Osteoblast (primary cell): ENCODE data around the gene ADAM12. TPM values are rescaled to one million over a fixed set of nuclear protein-coding genes. Genes with fewer than 3 reads are reported as not detected.

Experiments used
- DNase-seq: peaks from one replicate; pipeline ENCODE4 v3.0.0; 2011; ENCODE audit warnings: low spot score, mixed read lengths; ENCODE audit not compliant: insufficient read length; ENCODE audit errors: missing footprints
- H2AFZ ChIP-seq: 2 replicates; pipeline ENCODE4 v1.6.0; 2011; ENCODE audit warnings: mild to moderate bottlenecking, low read length
- H3K27ac ChIP-seq: 2 replicates; pipeline ENCODE4 v1.5.1; 2011; ENCODE audit warnings: mild to moderate bottlenecking, low read depth, low read length, moderate library complexity
- H3K27me3 ChIP-seq: 2 replicates; pipeline ENCODE4 v1.6.0; 2012; ENCODE audit warnings: mild to moderate bottlenecking, control low read depth, inconsistent platforms, low read length, moderate library complexity; ENCODE audit not compliant: insufficient read depth
- H3K36me3 ChIP-seq: 2 replicates; pipeline ENCODE4 v1.5.1; 2011; ENCODE audit warnings: mild to moderate bottlenecking, low read length, control low read depth, moderate library complexity; ENCODE audit not compliant: insufficient read depth
- H3K4me1 ChIP-seq: 2 replicates; pipeline ENCODE4 v1.5.1; 2011; ENCODE audit warnings: mild to moderate bottlenecking, low read length, control low read depth, moderate library complexity; ENCODE audit not compliant: insufficient read depth
- H3K4me2 ChIP-seq: 2 replicates; pipeline ENCODE4 v1.6.0; 2011; ENCODE audit warnings: mild to moderate bottlenecking, low read length; ENCODE audit not compliant: insufficient read depth
- H3K4me3 ChIP-seq: fragments of 200-600 bp; sonication (generic); 3 replicates; pipeline ENCODE4 v1.5.1; 2012; ENCODE audit warnings: mild to moderate bottlenecking, low read length, inconsistent platforms; ENCODE audit not compliant: insufficient read depth
- H3K79me2 ChIP-seq: 2 replicates; pipeline ENCODE4 v1.6.0; 2012; ENCODE audit warnings: mild to moderate bottlenecking, low read length, control low read depth, inconsistent platforms; ENCODE audit not compliant: insufficient read depth
- H3K9me3 ChIP-seq: 2 replicates; pipeline ENCODE4 v1.5.1; 2011; ENCODE audit warnings: low read depth, low read length, control low read depth
- H4K20me1 ChIP-seq: 2 replicates; pipeline ENCODE4 v1.6.0; 2012; ENCODE audit warnings: mild to moderate bottlenecking, low read length, control low read depth; ENCODE audit not compliant: insufficient read depth
- total RNA-seq: library from RNA; depleted of rRNA; stranded (reverse); fragments of >200 nt; gene quantifications from 2 replicates; pipeline ENCODE4 v1.2.3, GENCODE V29; 2012
- TF ChIP-seq, protein P1 (sequence below): IDR thresholded peaks from 2 replicates; pipeline ENCODE4 v1.5.1; 2011; ENCODE audit warnings: mild to moderate bottlenecking, low read depth, low read length, moderate library complexity; ENCODE audit errors: extremely low read depth

The ADAM12 gene
- total RNA-seq, 1 donor: 345 TPM

DNA sequence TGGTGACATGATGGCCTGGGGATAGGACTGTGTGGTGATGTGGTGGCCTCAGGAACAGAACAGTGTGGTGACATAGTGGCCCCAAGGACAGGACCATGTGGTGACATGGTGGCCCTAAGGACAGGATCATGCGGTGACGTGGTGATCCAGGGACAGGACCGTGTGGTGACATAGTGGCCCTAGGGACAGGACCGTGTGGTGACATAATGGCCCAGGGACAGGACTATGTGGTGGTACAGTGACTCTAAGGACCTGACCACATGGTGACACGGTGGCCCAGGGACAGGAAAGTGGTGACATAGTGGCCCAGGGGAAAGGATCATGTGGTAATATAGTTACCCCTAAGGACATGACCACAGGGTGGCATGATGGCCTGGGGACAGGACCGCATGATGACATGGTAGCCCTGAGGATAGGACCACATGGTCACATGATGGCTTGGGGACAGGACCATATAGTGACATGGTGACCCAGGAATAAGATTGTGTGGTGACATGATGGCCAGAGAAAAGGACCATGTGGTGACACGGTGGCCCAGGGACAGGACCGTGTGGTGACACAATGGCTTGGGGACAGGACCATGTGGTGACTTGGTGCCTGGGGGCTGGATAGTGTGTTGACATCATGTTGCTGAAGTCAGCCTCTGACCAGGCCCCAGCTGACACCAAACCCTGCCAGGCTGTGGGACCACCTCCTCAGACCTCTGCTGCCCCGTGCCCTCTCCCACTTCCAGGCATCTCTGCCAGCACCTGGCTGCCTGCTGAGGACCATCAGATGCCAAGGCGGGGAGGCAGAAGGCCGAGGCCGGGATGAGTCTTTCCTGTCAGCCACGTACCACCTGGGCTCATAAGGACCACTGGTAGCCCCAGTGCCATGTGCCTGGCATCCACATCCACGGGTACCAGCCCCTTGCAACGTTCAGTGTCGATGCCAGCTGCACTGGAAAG, 99.5 kb downstream of the ADAM12 start:
- Histone ChIP-seq H3K27ac (peak overlapping the region; percentile 20), H4K20me1 (peaks cover 6% of the 10 kb centered on the region), H3K79me2 (peaks cover 39% of the 10 kb centered on the region), H2AFZ (no peak overlapping the region), H3K36me3 (peaks cover 54% of the 10 kb centered on the region), H3K4me3 (no peak overlapping the region), H3K4me2 (no peak overlapping the region), H3K9me3 (no peaks in the 10 kb centered on the region), H3K4me1 (no peaks in the 10 kb centered on the region), H3K27me3 (no peaks in the 10 kb centered on the region)
- TF ChIP-seq, protein P1, sequence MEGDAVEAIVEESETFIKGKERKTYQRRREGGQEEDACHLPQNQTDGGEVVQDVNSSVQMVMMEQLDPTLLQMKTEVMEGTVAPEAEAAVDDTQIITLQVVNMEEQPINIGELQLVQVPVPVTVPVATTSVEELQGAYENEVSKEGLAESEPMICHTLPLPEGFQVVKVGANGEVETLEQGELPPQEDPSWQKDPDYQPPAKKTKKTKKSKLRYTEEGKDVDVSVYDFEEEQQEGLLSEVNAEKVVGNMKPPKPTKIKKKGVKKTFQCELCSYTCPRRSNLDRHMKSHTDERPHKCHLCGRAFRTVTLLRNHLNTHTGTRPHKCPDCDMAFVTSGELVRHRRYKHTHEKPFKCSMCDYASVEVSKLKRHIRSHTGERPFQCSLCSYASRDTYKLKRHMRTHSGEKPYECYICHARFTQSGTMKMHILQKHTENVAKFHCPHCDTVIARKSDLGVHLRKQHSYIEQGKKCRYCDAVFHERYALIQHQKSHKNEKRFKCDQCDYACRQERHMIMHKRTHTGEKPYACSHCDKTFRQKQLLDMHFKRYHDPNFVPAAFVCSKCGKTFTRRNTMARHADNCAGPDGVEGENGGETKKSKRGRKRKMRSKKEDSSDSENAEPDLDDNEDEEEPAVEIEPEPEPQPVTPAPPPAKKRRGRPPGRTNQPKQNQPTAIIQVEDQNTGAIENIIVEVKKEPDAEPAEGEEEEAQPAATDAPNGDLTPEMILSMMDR: no peak
- no peak for DNase-seq

DNA sequence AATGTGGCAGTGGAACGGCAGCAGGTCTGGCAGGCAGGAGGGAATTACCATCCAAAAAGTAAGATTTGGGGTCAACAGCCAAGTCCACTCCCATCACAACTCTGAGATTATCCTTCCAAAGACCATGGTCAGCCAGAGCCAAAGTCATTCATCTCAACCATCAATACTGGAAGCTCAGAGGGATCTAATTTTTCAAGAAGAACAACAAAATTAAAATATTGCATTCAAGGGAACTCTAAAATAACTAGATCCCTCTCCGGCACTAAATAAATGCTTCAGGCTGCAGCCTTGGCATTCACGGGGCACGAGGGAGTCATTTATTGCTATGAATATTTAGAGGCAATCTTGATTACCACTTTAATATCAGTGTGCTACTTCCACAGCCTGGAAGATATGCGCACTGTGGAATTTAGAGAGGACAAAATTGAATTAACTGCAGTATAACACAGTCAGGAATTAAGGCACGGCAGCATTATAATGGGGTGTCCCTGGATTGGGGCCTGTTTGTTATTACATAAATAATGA, 102.0 kb downstream of the ADAM12 start:
- Histone ChIP-seq H3K4me1 (no peaks in the 10 kb centered on the region), H3K4me2 (no peak overlapping the region), H3K4me3 (no peak overlapping the region), H3K27me3 (no peaks in the 10 kb centered on the region), H4K20me1 (peaks cover 6% of the 10 kb centered on the region), H3K27ac (no peak overlapping the region), H3K79me2 (peaks cover 21% of the 10 kb centered on the region), H3K36me3 (peaks cover 57% of the 10 kb centered on the region), H3K9me3 (no peaks in the 10 kb centered on the region), H2AFZ (no peak overlapping the region)
- TF ChIP-seq, protein P1: no peak
- DNase-seq: no peak

GRCh38 chr10:126283307-126283706, 105.0 kb downstream of the ADAM12 start:
- TF ChIP-seq, protein P1: no peak
- peaks cover 5% of the 10 kb centered on the region for H3K79me2 ChIP-seq
- no peak overlapping the region for H2AFZ ChIP-seq

GRCh38 chr10:126278851-126279250, 109.4 kb downstream of the ADAM12 start:
- no peaks in the 10 kb centered on the region for H3K9me3 ChIP-seq
- H3K27ac ChIP-seq: no peak overlapping the region
- no peaks in the 10 kb centered on the region for H3K79me2 ChIP-seq
- H3K4me2 ChIP-seq: no peak overlapping the region
- DNase-seq: no peak
- no peaks in the 10 kb centered on the region for H3K27me3 ChIP-seq
- no peaks in the 10 kb centered on the region for H4K20me1 ChIP-seq
- TF ChIP-seq, protein P1: no peak
- no peak overlapping the region for H2AFZ ChIP-seq
- H3K36me3 ChIP-seq: peaks cover 44% of the 10 kb centered on the region
- H3K4me1 ChIP-seq: no peaks in the 10 kb centered on the region
- no peak overlapping the region for H3K4me3 ChIP-seq

More at GRCh38 chr10:126283307-126283706, 105.0 kb downstream of the ADAM12 start:
- DNase-seq: no peak
- Histone ChIP-seq H3K4me1 (no peaks in the 10 kb centered on the region), H4K20me1 (no peaks in the 10 kb centered on the region), H3K27me3 (no peaks in the 10 kb centered on the region), H3K4me2 (no peak overlapping the region), H3K9me3 (no peaks in the 10 kb centered on the region), H3K27ac (no peak overlapping the region), H3K4me3 (no peak overlapping the region), H3K36me3 (peaks cover 44% of the 10 kb centered on the region)
